GM23338 (cell line): Measurements from ENCODE around the gene CXXC5.

Experiments
- POLR2AphosphoS5 ChIP-seq: IDR thresholded peaks from 2 replicates; pipeline ENCODE4 v1.6.1; 2016; ENCODE audit warnings: antibody characterized with exemption, low read depth
- TF ChIP-seq, protein P1 (sequence below), 2 experiments: fragments of 200-600 bp in 1 of 2; sonication (generic) in 1 of 2; conservative IDR thresholded peaks; 2 replicates each; pipeline versions ENCODE4 v1.5.1 to v1.6.1; 2016 to 2017; ENCODE audit warnings: antibody characterized with exemption in 2 of 2, low read depth in 2 of 2, mild to moderate bottlenecking in 2 of 2, moderate library complexity in 1 of 2

- TF ChIP-seq, protein P1, sequence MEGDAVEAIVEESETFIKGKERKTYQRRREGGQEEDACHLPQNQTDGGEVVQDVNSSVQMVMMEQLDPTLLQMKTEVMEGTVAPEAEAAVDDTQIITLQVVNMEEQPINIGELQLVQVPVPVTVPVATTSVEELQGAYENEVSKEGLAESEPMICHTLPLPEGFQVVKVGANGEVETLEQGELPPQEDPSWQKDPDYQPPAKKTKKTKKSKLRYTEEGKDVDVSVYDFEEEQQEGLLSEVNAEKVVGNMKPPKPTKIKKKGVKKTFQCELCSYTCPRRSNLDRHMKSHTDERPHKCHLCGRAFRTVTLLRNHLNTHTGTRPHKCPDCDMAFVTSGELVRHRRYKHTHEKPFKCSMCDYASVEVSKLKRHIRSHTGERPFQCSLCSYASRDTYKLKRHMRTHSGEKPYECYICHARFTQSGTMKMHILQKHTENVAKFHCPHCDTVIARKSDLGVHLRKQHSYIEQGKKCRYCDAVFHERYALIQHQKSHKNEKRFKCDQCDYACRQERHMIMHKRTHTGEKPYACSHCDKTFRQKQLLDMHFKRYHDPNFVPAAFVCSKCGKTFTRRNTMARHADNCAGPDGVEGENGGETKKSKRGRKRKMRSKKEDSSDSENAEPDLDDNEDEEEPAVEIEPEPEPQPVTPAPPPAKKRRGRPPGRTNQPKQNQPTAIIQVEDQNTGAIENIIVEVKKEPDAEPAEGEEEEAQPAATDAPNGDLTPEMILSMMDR (conservative IDR thresholded peaks at IDR 0.05; ENCODE audit: low read depth in 2 of 2): no peak
- TF ChIP-seq POLR2AphosphoS5: no peak
Measured at GRCh38 chr5:139611703-139612584, 36.2 kb upstream of the CXXC5 start.
